Neuronal stem cell (in vitro differentiated cells): ENCODE data around the gene SYT7.

Experiments
- DNase-seq: peaks from one replicate; pipeline ENCODE4 v3.0.0-alpha.2; 2013; ENCODE audit warnings: low spot score
- H2AFZ ChIP-seq: one replicate; pipeline ENCODE4 v1.6.1; 2013; ENCODE audit warnings: mild to moderate bottlenecking, low read length, inconsistent platforms
- H2AK5ac ChIP-seq: 2 replicates; pipeline ENCODE4 v1.6.1; 2013; ENCODE audit warnings: low read depth, mild to moderate bottlenecking, inconsistent platforms, low read length, moderate library complexity, mixed read lengths
- H2BK120ac ChIP-seq: 2 replicates; pipeline ENCODE4 v1.6.1; 2013; ENCODE audit warnings: low read depth, mild to moderate bottlenecking, inconsistent platforms, low read length, moderate library complexity, mixed read lengths
- H2BK12ac ChIP-seq: one replicate; pipeline ENCODE4 v1.6.1; 2013; ENCODE audit warnings: low read length, inconsistent platforms
- H2BK15ac ChIP-seq: 2 replicates; pipeline ENCODE4 v1.6.1; 2013; ENCODE audit warnings: mild to moderate bottlenecking, low read length, inconsistent platforms, mixed read lengths
- H2BK5ac ChIP-seq: one replicate; pipeline ENCODE4 v1.6.1; 2013; ENCODE audit warnings: inconsistent platforms, mild to moderate bottlenecking, low read length, moderate library complexity
- H3K14ac ChIP-seq: one replicate; pipeline ENCODE4 v1.6.1; 2013; ENCODE audit warnings: low read length, inconsistent platforms
- H3K18ac ChIP-seq: 2 replicates; pipeline ENCODE4 v1.6.1; 2013; ENCODE audit warnings: low read length, inconsistent platforms
- H3K23ac ChIP-seq: 2 replicates; pipeline ENCODE4 v1.6.1; 2013; ENCODE audit warnings: low read depth, mild to moderate bottlenecking, mixed read lengths, low read length, inconsistent platforms; ENCODE audit not compliant: poor library complexity
- H3K27ac ChIP-seq: replicated peaks from 3 replicates; pipeline ENCODE4 v1.5.1; 2013; ENCODE audit warnings: low read length, inconsistent platforms
- H3K27me3 ChIP-seq, 3 experiments: 2 replicates each; pipeline ENCODE4 v1.6.1; 2013; ENCODE audit warnings: low read length in 3 of 3, mild to moderate bottlenecking in 2 of 3, inconsistent platforms in 1 of 3, low read depth in 1 of 3, mixed read lengths in 1 of 3, moderate library complexity in 1 of 3; ENCODE audit not compliant: control insufficient read depth in 3 of 3, insufficient read depth in 3 of 3
- H3K36me3 ChIP-seq, 2 donors: replicated peaks in 1 of 2; 2 replicates each; pipeline ENCODE4 v1.6.1; 2013; ENCODE audit warnings: low read length in 2 of 2; ENCODE audit not compliant: control insufficient read depth in 2 of 2, insufficient read depth in 2 of 2
- H3K4ac ChIP-seq: 2 replicates; pipeline ENCODE4 v1.6.1; 2013; ENCODE audit warnings: inconsistent platforms, mild to moderate bottlenecking, low read length, moderate library complexity
- H3K4me1 ChIP-seq, 2 donors: 1 replicate in 1 of 2; 2 replicates in 1 of 2; pipeline ENCODE4 v1.6.1; 2013; ENCODE audit warnings: low read length in 2 of 2, low read depth in 1 of 2; ENCODE audit not compliant: control insufficient read depth in 2 of 2, insufficient read depth in 1 of 2
- H3K4me2 ChIP-seq: one replicate; pipeline ENCODE4 v1.6.1; 2013; ENCODE audit warnings: mild to moderate bottlenecking, low read length, inconsistent platforms; ENCODE audit not compliant: insufficient read depth, poor library complexity, severe bottlenecking
- H3K4me3 ChIP-seq, 2 donors: 2 replicates each; pipeline ENCODE4 v1.5.1; 2013; ENCODE audit warnings: low read length in 2 of 2, mild to moderate bottlenecking in 2 of 2, inconsistent platforms in 1 of 2, moderate library complexity in 1 of 2
- H3K79me1 ChIP-seq: one replicate; pipeline ENCODE4 v1.6.1; 2013; ENCODE audit warnings: low read depth, mild to moderate bottlenecking, inconsistent platforms, low read length, moderate library complexity
- H3K9ac ChIP-seq: one replicate; pipeline ENCODE4 v1.6.1; 2013; ENCODE audit warnings: mild to moderate bottlenecking, low read depth, low read length, inconsistent platforms; ENCODE audit not compliant: poor library complexity
- H3K9me3 ChIP-seq, 2 donors: replicated peaks in 1 of 2; 2 replicates each; pipeline versions ENCODE3 to v1.6.1; 2013; ENCODE audit warnings: low read length in 2 of 2, mild to moderate bottlenecking in 2 of 2, inconsistent platforms in 1 of 2, low read depth in 1 of 2, mixed read lengths in 1 of 2, moderate library complexity in 1 of 2; ENCODE audit not compliant: control insufficient read depth in 2 of 2, insufficient read depth in 1 of 2
- H4K8ac ChIP-seq: one replicate; pipeline ENCODE4 v1.6.1; 2013; ENCODE audit warnings: low read depth, mild to moderate bottlenecking, inconsistent platforms, low read length, moderate library complexity
- H4K91ac ChIP-seq: one replicate; pipeline ENCODE4 v1.6.1; 2013; ENCODE audit warnings: low read length, low read depth, mild to moderate bottlenecking, inconsistent platforms; ENCODE audit not compliant: poor library complexity
- WGBS, 2 donors: extraction: QIAGEN DNeasy Blood & Tissue Kit; methylation state at CpG; one replicate each; pipeline ENCODE4 v1.1.7; 2013; ENCODE audit warnings: missing lambda C conversion rate in 2 of 2, mixed read lengths in 1 of 2; ENCODE audit not compliant: insufficient read length in 2 of 2, insufficient replicate concordance in 1 of 2; ENCODE audit errors: extremely low coverage in 2 of 2; 5-methylcytosine and 5-hydroxymethylcytosine counted together

The SYT7 gene

DNA sequence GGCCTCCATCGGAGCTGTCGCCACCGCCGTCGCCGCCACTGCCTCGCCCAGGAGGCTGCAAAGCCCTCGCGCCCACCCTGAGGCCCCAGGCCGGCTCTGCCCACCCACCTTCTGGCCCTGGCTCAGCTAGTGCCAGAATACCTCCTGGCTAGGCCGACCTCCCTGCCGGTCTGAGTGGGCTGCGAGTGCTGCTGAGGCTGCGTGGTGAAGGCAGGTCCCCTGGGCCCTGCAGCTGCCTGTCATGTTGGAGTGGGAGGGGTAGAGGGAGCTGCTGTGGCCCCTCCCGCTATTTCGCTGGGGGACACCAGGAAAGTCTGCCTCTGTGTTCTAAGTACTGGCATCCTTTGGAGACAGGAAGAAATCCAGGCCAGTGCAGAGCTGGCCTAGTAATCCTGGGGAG is 38.2 kb downstream of the SYT7 start:
- Histone ChIP-seq H3K18ac (peak overlapping the region; percentile 94), H3K4me1 (peaks cover 8 to 11% of the 10 kb centered on the region in 2 donors), H3K79me1 (no peaks in the 10 kb centered on the region), H3K23ac (no peak overlapping the region), H2AFZ (no peak overlapping the region), H3K4ac (peak overlapping the region; percentile 58), H2BK15ac (peak overlapping the region; percentile 94), H4K91ac (no peak overlapping the region), H3K36me3 (no peaks in the 10 kb centered on the region), H3K27ac (no peak overlapping the region), H2BK120ac (no peak overlapping the region), H2BK5ac (peak overlapping the region; percentile 78), H3K4me2 (no peak overlapping the region), H2AK5ac (peak overlapping the region; percentile 99), H2BK12ac (no peak overlapping the region), H3K9ac (peak overlapping the region; percentile 80), H3K27me3 (peaks cover 0 to 14% (median 0%) of the 10 kb centered on the region in 3 experiments), H3K4me3 (no peak overlapping the region), H4K8ac (no peak overlapping the region), H3K14ac (peak overlapping the region; percentile 87), H3K9me3 (no peaks in the 10 kb centered on the region)
- no CpG with 5 or more reads among the region's 16 CpGs for WGBS, 2 donors
- no peak for DNase-seq

DNA sequence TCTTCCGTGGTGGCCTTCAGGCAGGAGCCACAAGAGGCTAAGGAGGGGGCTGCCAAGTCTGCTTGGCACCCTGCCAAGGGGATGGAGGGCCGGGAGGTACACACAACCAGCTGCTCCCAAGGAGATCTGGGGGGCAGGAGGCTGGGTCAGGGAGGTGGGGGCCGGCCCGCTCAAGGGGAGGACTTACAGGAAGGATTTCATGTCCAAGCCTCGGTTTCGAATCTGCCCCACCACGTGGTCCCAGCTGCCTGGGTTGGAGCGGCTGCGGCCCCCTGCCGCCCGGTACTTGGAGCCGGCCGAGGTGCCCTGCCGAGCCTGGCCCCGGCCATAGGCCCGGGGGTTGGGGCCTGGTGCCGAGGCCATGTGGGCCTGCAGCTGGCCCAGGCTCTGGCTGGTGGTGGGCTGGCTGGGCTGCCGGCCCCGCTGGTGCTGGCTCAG is 38.8 kb downstream of the SYT7 start:
- Histone ChIP-seq H3K36me3 (no peaks in the 10 kb centered on the region), H2BK5ac (peak overlapping the region; percentile 78), H3K4me1 (peaks cover 8 to 11% of the 10 kb centered on the region in 2 donors), H3K18ac (peak overlapping the region; percentile 94), H2BK15ac (peak overlapping the region; percentile 94), H3K4me2 (no peak overlapping the region), H3K4me3 (no peak overlapping the region), H2BK12ac (peak overlapping the region; percentile 85), H3K27ac (peak overlapping the region; percentile 42), H3K23ac (no peak overlapping the region), H3K9me3 (no peaks in the 10 kb centered on the region), H2BK120ac (peak overlapping the region; percentile 82), H2AFZ (no peak overlapping the region), H3K4ac (peak overlapping the region; percentile 58), H4K8ac (peak overlapping the region; percentile 87), H4K91ac (peak overlapping the region; percentile 39), H2AK5ac (peak overlapping the region; percentile 99), H3K79me1 (no peaks in the 10 kb centered on the region), H3K9ac (no peak overlapping the region), H3K14ac (peak overlapping the region; percentile 87), H3K27me3 (peaks cover 0 to 14% (median 0%) of the 10 kb centered on the region in 3 experiments)
- WGBS, 2 donors, result no CpG with 5 or more reads among the region's 19 CpGs
- no peak for DNase-seq

DNA sequence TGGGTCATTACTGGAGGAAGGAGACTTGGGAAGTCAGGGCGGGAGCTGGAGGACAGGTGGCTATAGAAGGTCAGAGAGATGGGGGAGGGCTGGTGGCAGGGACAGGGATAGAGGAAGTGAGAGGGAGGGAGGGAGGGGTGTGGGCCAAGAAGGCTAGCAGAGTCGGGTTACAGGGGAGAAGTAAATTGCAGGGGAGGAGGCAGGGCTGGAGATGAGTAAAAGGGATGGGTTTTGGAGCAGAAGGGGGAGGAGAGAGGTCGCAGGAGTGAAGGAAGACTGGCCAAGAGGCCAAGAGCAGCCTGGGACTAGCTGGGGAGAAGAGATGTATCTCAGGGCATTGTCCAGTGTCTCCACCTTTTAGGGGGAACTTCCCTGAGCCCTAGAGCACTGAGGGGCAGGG is 39.3 kb downstream of the SYT7 start:
- no peak overlapping the region for H3K14ac ChIP-seq
- no CpG with 5 or more reads among the region's 3 CpGs for WGBS, 2 donors
- H2BK12ac ChIP-seq, result no peak overlapping the region
- no peak overlapping the region for H3K4ac ChIP-seq
- H3K9ac ChIP-seq, result no peak overlapping the region
- peak overlapping the region; percentile 39 for H4K91ac ChIP-seq
- H3K36me3 ChIP-seq, result no peaks in the 10 kb centered on the region
- H3K79me1 ChIP-seq, result no peaks in the 10 kb centered on the region
- peak overlapping the region; percentile 94 for H3K18ac ChIP-seq
- H3K23ac ChIP-seq, result no peak overlapping the region
- no peaks in the 10 kb centered on the region for H3K9me3 ChIP-seq
- H3K27me3 ChIP-seq, result peaks cover 0 to 14% (median 0%) of the 10 kb centered on the region in 3 experiments
- H3K4me1 ChIP-seq, result peaks cover 8 to 12% of the 10 kb centered on the region in 2 donors
- DNase-seq, result peak; percentile 26
- H4K8ac ChIP-seq, result no peak overlapping the region
- peak overlapping the region; percentile 99 for H2AK5ac ChIP-seq
- H2BK5ac ChIP-seq, result peak overlapping the region; percentile 78
- H2AFZ ChIP-seq, result no peak overlapping the region
- H3K4me3 ChIP-seq, result no peak overlapping the region
- H3K27ac ChIP-seq, result peak overlapping the region; percentile 42
- peak overlapping the region; percentile 94 for H2BK15ac ChIP-seq
- no peak overlapping the region for H3K4me2 ChIP-seq
- H2BK120ac ChIP-seq, result no peak overlapping the region

DNA sequence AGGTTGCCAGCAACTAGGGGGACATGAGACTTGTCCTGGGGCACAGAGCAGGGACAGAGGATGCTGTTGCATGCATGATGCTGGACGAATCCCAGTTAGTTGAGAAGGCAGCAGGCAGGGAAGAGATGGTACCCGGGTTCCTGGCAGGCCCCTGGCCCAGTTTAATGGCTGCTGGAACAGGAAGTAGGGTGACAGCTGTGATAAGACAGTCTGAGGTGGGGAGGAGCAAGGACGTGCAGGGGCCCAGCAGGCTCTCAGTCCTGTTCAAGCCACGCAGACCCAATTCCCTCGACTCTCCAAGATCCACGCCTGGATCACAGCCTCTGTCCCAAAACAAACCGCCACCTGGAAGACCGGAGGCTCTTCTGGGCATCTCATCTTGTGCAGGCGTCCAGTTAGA is 40.3 kb downstream of the SYT7 start:
- H2BK12ac ChIP-seq, result peak overlapping the region; percentile 59
- H3K27me3 ChIP-seq, result peaks cover 0 to 14% (median 0%) of the 10 kb centered on the region in 3 experiments

More for the DNA sequence above, 40.3 kb downstream of the SYT7 start:
- peaks cover 8 to 12% of the 10 kb centered on the region in 2 donors for H3K4me1 ChIP-seq
- H3K23ac ChIP-seq, result no peak overlapping the region
- H3K79me1 ChIP-seq, result no peaks in the 10 kb centered on the region
- H4K91ac ChIP-seq, result no peak overlapping the region
- no peak overlapping the region for H2AFZ ChIP-seq
- no peak overlapping the region for H3K4me3 ChIP-seq
- no peak overlapping the region for H3K18ac ChIP-seq
- H3K4ac ChIP-seq, result no peak overlapping the region
- no peak overlapping the region for H3K27ac ChIP-seq
- no peak overlapping the region for H3K4me2 ChIP-seq
- H2AK5ac ChIP-seq, result peak overlapping the region; percentile 41
- H3K9me3 ChIP-seq, result no peaks in the 10 kb centered on the region
- no peak for DNase-seq
- H3K36me3 ChIP-seq, result no peaks in the 10 kb centered on the region
- H2BK5ac ChIP-seq, result no peak overlapping the region
- H2BK120ac ChIP-seq, result peak overlapping the region; percentile 21
- no peak overlapping the region for H3K14ac ChIP-seq
- no CpG with 5 or more reads among the region's 9 CpGs for WGBS, 2 donors
- peak overlapping the region; percentile 86 for H2BK15ac ChIP-seq
- no peak overlapping the region for H3K9ac ChIP-seq
- no peak overlapping the region for H4K8ac ChIP-seq
